DND-41 (cell line): ENCODE data around the gene NUBPL.

Source experiments
- ATAC-seq: fragments of 200-7000 bp; cut with Tn5 transposase; 3 replicates; pipeline ENCODE4 v1.9.1; 2021; ENCODE audit warnings: low read depth; ENCODE audit not compliant: insufficient read depth
- DNase-seq: peaks from one replicate; pipeline ENCODE4 v3.0.0-alpha.2; 2020
- H2AFZ ChIP-seq: 2 replicates; pipeline ENCODE4 v1.6.0; 2012; ENCODE audit warnings: low read depth, low read length
- H3K27ac ChIP-seq: 2 replicates; pipeline ENCODE4 v1.5.1; 2012; ENCODE audit warnings: low read length, inconsistent platforms
- H3K27me3 ChIP-seq: fragments of 200-600 bp; sonication (generic); 2 replicates; pipeline ENCODE4 v1.6.0; 2012; ENCODE audit warnings: low read length, mild to moderate bottlenecking, inconsistent platforms; ENCODE audit not compliant: insufficient read depth, poor library complexity
- H3K36me3 ChIP-seq: 2 replicates; pipeline ENCODE4 v1.5.1; 2012; ENCODE audit warnings: low read length, inconsistent platforms; ENCODE audit not compliant: insufficient read depth
- H3K4me1 ChIP-seq: 2 replicates; pipeline ENCODE4 v1.5.1; 2012; ENCODE audit warnings: mild to moderate bottlenecking, low read length; ENCODE audit not compliant: insufficient read depth
- H3K4me2 ChIP-seq: 2 replicates; pipeline ENCODE4 v1.6.0; 2012; ENCODE audit warnings: mild to moderate bottlenecking, moderate library complexity, low read length, inconsistent platforms; ENCODE audit not compliant: insufficient read depth
- H3K4me3 ChIP-seq, 2 experiments: fragments of 200-600 bp in 1 of 2; shearing (Covaris generic) in 1 of 2; 2 replicates each; pipeline ENCODE4 v1.5.1; 2012 to 2016; ENCODE audit warnings: inconsistent platforms in 2 of 2, low read length in 2 of 2, mild to moderate bottlenecking in 2 of 2, low read depth in 1 of 2, moderate library complexity in 1 of 2
- H3K79me2 ChIP-seq: 2 replicates; pipeline ENCODE4 v1.6.0; 2012; ENCODE audit warnings: low read length, inconsistent platforms; ENCODE audit not compliant: insufficient read depth
- H3K9ac ChIP-seq: 2 replicates; pipeline ENCODE4 v1.6.0; 2012; ENCODE audit warnings: low read depth, mild to moderate bottlenecking, inconsistent platforms, low read length, moderate library complexity
- H3K9me3 ChIP-seq: 2 replicates; pipeline ENCODE4 v1.5.1; 2012; ENCODE audit warnings: low read length, moderate library complexity, mild to moderate bottlenecking, inconsistent platforms; ENCODE audit not compliant: insufficient read depth, severe bottlenecking
- H4K20me1 ChIP-seq: 2 replicates; pipeline ENCODE4 v1.6.0; 2012; ENCODE audit warnings: low read length; ENCODE audit not compliant: insufficient read depth
- CTCF ChIP-seq: IDR thresholded peaks from 2 replicates; pipeline ENCODE4 v1.5.1; 2012; ENCODE audit warnings: borderline replicate concordance, low read length, moderate library complexity, mild to moderate bottlenecking; ENCODE audit not compliant: poor library complexity, severe bottlenecking; ENCODE audit errors: extremely low read depth
- EZH2 ChIP-seq: IDR thresholded peaks from 3 replicates; pipeline ENCODE4 v1.6.1; 2012; ENCODE audit warnings: borderline replicate concordance, low read depth, mild to moderate bottlenecking, moderate library complexity, low read length, inconsistent platforms; ENCODE audit not compliant: severe bottlenecking

NUBPL gene

GRCh38 chr14:31893221-31893757 is 332.1 kb downstream of the NUBPL start:
- H3K36me3 ChIP-seq: no peaks in the 10 kb centered on the region
- H2AFZ ChIP-seq: no peak overlapping the region
- TF ChIP-seq EZH2 (no peak), CTCF (no peak)
- H3K4me3 ChIP-seq: no peak overlapping the region
- DNase-seq (no peak), ATAC-seq (no peak)
- no peaks in the 10 kb centered on the region for H4K20me1 ChIP-seq
- no peaks in the 10 kb centered on the region for H3K4me1 ChIP-seq
- no peaks in the 10 kb centered on the region for H3K27me3 ChIP-seq
- H3K4me2 ChIP-seq: no peak overlapping the region
- H3K79me2 ChIP-seq: no peaks in the 10 kb centered on the region
- no peak overlapping the region for H3K27ac ChIP-seq
- H3K9ac ChIP-seq: no peak overlapping the region
- no peaks in the 10 kb centered on the region for H3K9me3 ChIP-seq

GRCh38 chr14:31894351-31894750 is 333.1 kb downstream of the NUBPL start:
- no peaks in the 10 kb centered on the region for H3K27me3 ChIP-seq
- no peak overlapping the region for H3K4me2 ChIP-seq
- no peak overlapping the region for H3K27ac ChIP-seq
- H3K9ac ChIP-seq: no peak overlapping the region
- H3K4me1 ChIP-seq: no peaks in the 10 kb centered on the region
- no peaks in the 10 kb centered on the region for H3K36me3 ChIP-seq
- H3K4me3 ChIP-seq: no peak overlapping the region
- DNase-seq (no peak), ATAC-seq (peak; percentile 35; the same call in 1 of the 3 replicates)
- TF ChIP-seq EZH2 (no peak), CTCF (no peak)
- H2AFZ ChIP-seq: no peak overlapping the region
- H3K9me3 ChIP-seq: no peaks in the 10 kb centered on the region
- no peaks in the 10 kb centered on the region for H3K79me2 ChIP-seq
- H4K20me1 ChIP-seq: no peaks in the 10 kb centered on the region

GRCh38 chr14:31895206-31895605 is 334.0 kb downstream of the NUBPL start:
- no peak overlapping the region for H2AFZ ChIP-seq
- no peaks in the 10 kb centered on the region for H3K9me3 ChIP-seq
- no peaks in the 10 kb centered on the region for H3K27me3 ChIP-seq
- H3K4me3 ChIP-seq: no peak overlapping the region
- no peak overlapping the region for H3K9ac ChIP-seq
- no peak overlapping the region for H3K4me2 ChIP-seq
- H3K4me1 ChIP-seq: no peaks in the 10 kb centered on the region
- DNase-seq (no peak), ATAC-seq (no peak)
- H3K36me3 ChIP-seq: no peaks in the 10 kb centered on the region
- TF ChIP-seq CTCF (no peak), EZH2 (no peak)
- H3K27ac ChIP-seq: no peak overlapping the region
- no peaks in the 10 kb centered on the region for H4K20me1 ChIP-seq
- no peaks in the 10 kb centered on the region for H3K79me2 ChIP-seq

- no peaks in the 10 kb centered on the region for H3K27me3 ChIP-seq
- ATAC-seq (no peak), DNase-seq (no peak)
- H3K9me3 ChIP-seq: no peaks in the 10 kb centered on the region
- H3K4me2 ChIP-seq: no peak overlapping the region
- H4K20me1 ChIP-seq: no peaks in the 10 kb centered on the region
- no peaks in the 10 kb centered on the region for H3K79me2 ChIP-seq
- no peaks in the 10 kb centered on the region for H3K36me3 ChIP-seq
- H3K4me3 ChIP-seq: no peak overlapping the region
- H3K9ac ChIP-seq: no peak overlapping the region
- TF ChIP-seq CTCF (no peak), EZH2 (no peak)
- no peak overlapping the region for H2AFZ ChIP-seq
- no peaks in the 10 kb centered on the region for H3K4me1 ChIP-seq
- no peak overlapping the region for H3K27ac ChIP-seq
These were observed 334.4 kb downstream of the NUBPL start for GRCh38 chr14:31895646-31896045.
